ENCODE data around the gene MAB21L3. TPM values are rescaled to one million over a fixed set of nuclear protein-coding genes. Genes with fewer than 3 reads are reported as not detected.

MAB21L3 gene
- total RNA-seq, 4 donors from 2014 or later, result 9.7 to 26.6 (median 20.7) TPM

DNA sequence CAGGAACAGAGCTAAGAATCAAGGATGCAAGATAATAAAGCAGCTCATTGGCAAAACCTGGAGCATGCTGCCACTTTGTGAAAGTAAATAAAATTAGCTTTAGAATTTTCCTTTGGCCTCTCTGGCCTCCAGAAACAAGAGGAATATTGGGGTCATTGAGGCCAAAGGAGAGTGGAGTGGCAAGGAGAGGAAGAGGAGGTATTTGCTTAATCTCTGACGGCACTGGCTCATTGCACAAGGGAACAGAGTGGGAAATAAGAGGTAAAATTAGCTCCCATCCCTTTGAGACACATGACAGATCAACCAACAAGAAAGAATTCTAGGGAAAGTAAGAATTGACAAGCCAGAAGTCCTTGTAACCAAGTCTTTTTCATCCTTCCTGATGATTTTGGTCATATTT, 48.4 kb downstream of the MAB21L3 start:
- TF ChIP-seq POLR2A (IDR thresholded peaks at IDR 0.05), result no peak
- TF ChIP-seq, protein P1, sequence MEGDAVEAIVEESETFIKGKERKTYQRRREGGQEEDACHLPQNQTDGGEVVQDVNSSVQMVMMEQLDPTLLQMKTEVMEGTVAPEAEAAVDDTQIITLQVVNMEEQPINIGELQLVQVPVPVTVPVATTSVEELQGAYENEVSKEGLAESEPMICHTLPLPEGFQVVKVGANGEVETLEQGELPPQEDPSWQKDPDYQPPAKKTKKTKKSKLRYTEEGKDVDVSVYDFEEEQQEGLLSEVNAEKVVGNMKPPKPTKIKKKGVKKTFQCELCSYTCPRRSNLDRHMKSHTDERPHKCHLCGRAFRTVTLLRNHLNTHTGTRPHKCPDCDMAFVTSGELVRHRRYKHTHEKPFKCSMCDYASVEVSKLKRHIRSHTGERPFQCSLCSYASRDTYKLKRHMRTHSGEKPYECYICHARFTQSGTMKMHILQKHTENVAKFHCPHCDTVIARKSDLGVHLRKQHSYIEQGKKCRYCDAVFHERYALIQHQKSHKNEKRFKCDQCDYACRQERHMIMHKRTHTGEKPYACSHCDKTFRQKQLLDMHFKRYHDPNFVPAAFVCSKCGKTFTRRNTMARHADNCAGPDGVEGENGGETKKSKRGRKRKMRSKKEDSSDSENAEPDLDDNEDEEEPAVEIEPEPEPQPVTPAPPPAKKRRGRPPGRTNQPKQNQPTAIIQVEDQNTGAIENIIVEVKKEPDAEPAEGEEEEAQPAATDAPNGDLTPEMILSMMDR (IDR thresholded peaks at IDR 0.05), result no peak
- TF ChIP-seq EP300 (IDR thresholded peaks at IDR 0.05), result no peak
- TF ChIP-seq POLR2AphosphoS5 (IDR thresholded peaks at IDR 0.05), result no peak
- Histone ChIP-seq H3K9me3 (no peaks in the 10 kb centered on the region), H3K4me3 (no peak overlapping the region), H3K27ac (no peak overlapping the region), H3K4me1 (peaks cover 10% of the 10 kb centered on the region), H3K36me3 (no peaks in the 10 kb centered on the region), H3K27me3 (no peaks in the 10 kb centered on the region)
- DNase-seq (ENCODE audit: low spot score in 2 of 2), result no peak
- WGBS, result 81% methylated on average over 1 of the region's 1 CpG

DNA sequence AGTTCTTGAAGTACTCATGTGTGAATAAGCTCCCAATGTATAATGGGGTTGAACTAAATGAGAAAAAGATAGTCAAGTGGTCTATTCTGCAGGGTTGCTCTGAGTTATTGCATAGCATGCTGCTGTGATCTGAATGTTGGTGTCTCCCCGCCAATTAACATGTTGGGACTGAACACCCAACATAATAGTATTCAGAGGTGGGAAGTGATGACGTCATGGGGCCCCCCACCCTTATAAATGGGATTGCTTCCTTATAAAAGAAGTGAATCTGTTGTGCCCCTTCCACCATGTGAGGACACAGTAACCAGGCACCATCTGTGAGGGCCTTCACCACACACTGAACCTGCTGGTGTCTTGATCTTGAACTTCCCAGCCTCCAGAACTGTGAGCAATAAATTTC, 50.2 kb downstream of the MAB21L3 start:
- Histone ChIP-seq H3K4me1 (peaks cover 28% of the 10 kb centered on the region), H3K9me3 (no peaks in the 10 kb centered on the region), H3K27me3 (no peaks in the 10 kb centered on the region), H3K4me3 (no peak overlapping the region), H3K27ac (no peak overlapping the region), H3K36me3 (no peaks in the 10 kb centered on the region)
- 81% methylated on average over 2 of the region's 2 CpGs for WGBS
- DNase-seq (ENCODE audit: low spot score in 2 of 2), result no peak
- TF ChIP-seq POLR2AphosphoS5 (IDR thresholded peaks at IDR 0.05), result no peak
- no peak for TF ChIP-seq POLR2A (IDR thresholded peaks at IDR 0.05)
- TF ChIP-seq, protein P1 (IDR thresholded peaks at IDR 0.05), result no peak
- no peak for TF ChIP-seq EP300 (IDR thresholded peaks at IDR 0.05)

DNA sequence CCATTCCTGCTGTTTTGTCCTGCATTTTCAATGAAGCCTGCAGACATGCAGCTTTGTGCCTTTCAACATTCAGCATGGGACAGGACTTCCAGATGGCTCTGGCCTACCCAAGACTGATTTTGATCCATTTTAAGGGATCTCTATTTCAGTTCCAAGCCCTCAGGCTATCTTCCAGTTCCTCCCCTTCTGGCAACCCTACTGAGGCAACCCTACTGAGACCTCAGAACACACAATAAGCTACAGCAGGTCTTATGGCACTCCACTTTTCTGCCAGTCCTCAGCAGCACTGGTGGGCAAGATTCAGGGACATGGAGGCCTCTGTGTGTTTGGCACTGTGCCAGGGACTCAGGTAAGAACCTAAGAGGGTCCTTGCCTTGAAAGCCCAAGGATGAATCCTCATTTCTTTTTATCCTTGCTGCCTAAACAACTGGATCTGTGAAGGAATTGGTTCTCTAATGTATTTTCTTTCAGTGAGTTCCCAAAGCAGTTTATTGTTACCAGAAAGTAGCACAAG, 50.7 kb downstream of the MAB21L3 start:
- no peaks in the 10 kb centered on the region for H3K9me3 ChIP-seq
- no peak overlapping the region for H3K4me3 ChIP-seq
- no peaks in the 10 kb centered on the region for H3K27me3 ChIP-seq
- no peak for DNase-seq (ENCODE audit: low spot score in 2 of 2)
- TF ChIP-seq POLR2AphosphoS5 (IDR thresholded peaks at IDR 0.05) (no peak), POLR2A (IDR thresholded peaks at IDR 0.05) (no peak), EP300 (IDR thresholded peaks at IDR 0.05) (no peak)
- TF ChIP-seq, protein P1 (IDR thresholded peaks at IDR 0.05), result no peak
- no peaks in the 10 kb centered on the region for H3K36me3 ChIP-seq
- peaks cover 34% of the 10 kb centered on the region for H3K4me1 ChIP-seq
- no peak overlapping the region for H3K27ac ChIP-seq

DNA sequence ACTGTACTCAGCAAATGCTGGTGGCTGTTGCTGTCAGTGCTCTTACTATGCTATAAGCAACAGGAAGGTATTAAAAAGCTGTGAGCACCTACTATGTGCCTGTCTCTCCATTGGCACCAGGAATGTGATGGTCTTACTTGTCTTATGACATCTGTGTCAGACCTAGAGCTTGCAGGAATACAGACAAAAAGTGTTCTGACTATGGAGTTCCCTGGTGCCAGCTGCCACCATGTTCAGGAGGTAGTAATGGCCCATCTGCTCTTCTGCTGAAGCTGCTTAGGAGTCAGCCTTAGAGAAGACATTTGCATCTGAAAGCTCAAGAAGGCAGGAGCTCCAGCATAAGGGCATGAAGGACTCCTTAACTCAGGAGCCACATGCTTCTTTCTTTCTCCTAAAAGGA, 52.3 kb downstream of the MAB21L3 start:
- H3K36me3 ChIP-seq, result no peaks in the 10 kb centered on the region
- H3K4me1 ChIP-seq, result peaks cover 50% of the 10 kb centered on the region
- H3K27me3 ChIP-seq, result no peaks in the 10 kb centered on the region
- no peaks in the 10 kb centered on the region for H3K9me3 ChIP-seq
- H3K4me3 ChIP-seq, result no peak overlapping the region
- no peak for DNase-seq (ENCODE audit: low spot score in 2 of 2)
- TF ChIP-seq, protein P1 (IDR thresholded peaks at IDR 0.05), result no peak
- TF ChIP-seq POLR2A (IDR thresholded peaks at IDR 0.05), result no peak
- H3K27ac ChIP-seq, result peak overlapping the region; percentile 88

DNA sequence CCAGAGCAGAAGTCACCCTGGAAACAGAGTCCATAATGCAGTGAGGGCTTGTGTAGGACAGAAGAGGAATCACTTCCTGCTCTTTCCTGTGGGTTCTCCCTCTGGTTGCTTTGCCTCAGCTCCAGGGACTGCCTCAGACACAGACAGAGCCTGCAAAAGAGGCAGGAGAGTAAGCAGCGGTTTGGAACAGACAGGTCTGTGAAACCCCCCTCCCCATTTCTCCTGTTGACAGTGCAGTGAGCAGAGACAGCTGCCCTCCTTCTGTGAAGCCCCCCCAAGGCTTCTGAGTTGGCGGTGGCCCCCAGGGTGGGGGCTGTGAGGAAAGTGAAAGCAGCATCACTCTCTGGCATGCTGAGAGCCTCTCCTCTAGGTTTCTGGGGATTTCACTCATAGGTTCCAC, 53.0 kb downstream of the MAB21L3 start:
- TF ChIP-seq, protein P1 (IDR thresholded peaks at IDR 0.05), result no peak
- Histone ChIP-seq H3K27me3 (no peaks in the 10 kb centered on the region), H3K36me3 (no peaks in the 10 kb centered on the region), H3K27ac (peak overlapping the region; percentile 88), H3K4me1 (peaks cover 55% of the 10 kb centered on the region), H3K4me3 (no peak overlapping the region), H3K9me3 (no peaks in the 10 kb centered on the region)
- DNase-seq (ENCODE audit: low spot score in 2 of 2), result no peak
- 29% methylated on average over 1 of the region's 2 CpGs for WGBS

Data from suprapubic skin (tissue), 4 donors.